PC-9 (cell line): ENCODE data around the gene ARIH2. TPM values are rescaled to one million over a fixed set of nuclear protein-coding genes. Genes with fewer than 3 reads are reported as not detected.

Source experiments
- BruUV-seq: library from RNA; stranded (reverse); fragments of 400-500 nt; replicated peaks from 2 replicates; lab custom pipeline; 2021; lab: Mats Ljungman, UMichigan
- CTCF ChIA-PET: fragments of 300-600 bp; sonication (Branson Sonifier 250); formaldehyde crosslinking; loops from one replicate; lab custom pipeline; 2022; ENCODE audit warnings: antibody characterized with exemption; lab: Charles Lee
- POLR2A ChIA-PET: fragments of 300-600 bp; sonication (Branson Sonifier 250); formaldehyde crosslinking; loops from one replicate; lab custom pipeline; 2022; ENCODE audit warnings: antibody characterized with exemption; ENCODE audit not compliant: unreplicated experiment; lab: Charles Lee
- DNase-seq, 2 experiments: peaks; one replicate each; pipeline versions ENCODE4 v3.0.0 to v3.0.0-alpha.2; 2015 to 2022; ENCODE audit warnings: mixed read lengths in 1 of 2
- H2AFZ ChIP-seq: fragments of 200-600 bp; sonication (generic); 2 replicates; pipeline ENCODE4 v1.8.1; 2017; ENCODE audit warnings: antibody characterized with exemption
- H3F3A ChIP-seq: fragments of 200-600 bp; sonication (generic); 2 replicates; pipeline ENCODE4 v1.8.1; 2017; ENCODE audit warnings: antibody characterized with exemption, mild to moderate bottlenecking, low read depth; ENCODE audit not compliant: insufficient read depth
- H3K27ac ChIP-seq: fragments of 200-600 bp; sonication (generic); 2 replicates; pipeline ENCODE4 v1.6.1; 2016; ENCODE audit warnings: mixed run types
- H3K27me3 ChIP-seq: fragments of 200-600 bp; sonication (generic); 2 replicates; pipeline ENCODE4 v1.6.1; 2016; ENCODE audit warnings: low read depth, mixed run types; ENCODE audit not compliant: insufficient read depth
- H3K36me3 ChIP-seq: fragments of 200-600 bp; sonication (generic); 2 replicates; pipeline ENCODE4 v1.6.1; 2016; ENCODE audit warnings: low read depth, mixed run types
- H3K4me1 ChIP-seq: fragments of 200-600 bp; sonication (generic); replicated peaks from 2 replicates; pipeline ENCODE4 v1.6.1; 2016; ENCODE audit warnings: mixed run types; ENCODE audit not compliant: insufficient read depth
- H3K4me2 ChIP-seq: fragments of 200-600 bp; sonication (generic); 2 replicates; pipeline ENCODE4 v1.6.1; 2017; ENCODE audit warnings: mixed run types
- H3K4me3 ChIP-seq: fragments of 200-600 bp; sonication (generic); 2 replicates; pipeline ENCODE4 v1.6.1; 2016; ENCODE audit warnings: mixed run types
- H3K79me2 ChIP-seq: fragments of 200-600 bp; sonication (generic); 2 replicates; pipeline ENCODE4 v1.6.1; 2017; ENCODE audit warnings: low read depth, mixed run types
- H3K9me2 ChIP-seq: fragments of 200-600 bp; sonication (generic); 2 replicates; pipeline ENCODE4 v1.8.1; 2017; ENCODE audit warnings: mild to moderate bottlenecking; ENCODE audit not compliant: insufficient read depth
- H3K9me3 ChIP-seq: fragments of 200-600 bp; sonication (generic); 2 replicates; pipeline ENCODE4 v1.8.1; 2016; ENCODE audit warnings: low read depth; ENCODE audit not compliant: insufficient read depth
- H4K20me1 ChIP-seq: fragments of 200-600 bp; sonication (generic); 2 replicates; pipeline ENCODE4 v1.8.1; 2017; ENCODE audit not compliant: insufficient read depth
- CTCF ChIP-seq: fragments of 200-600 bp; sonication (generic); conservative IDR thresholded peaks from 2 replicates; pipeline ENCODE4 v1.6.1; 2017; ENCODE audit warnings: mixed run types, antibody characterized with exemption, mild to moderate bottlenecking, moderate library complexity
- EZH2 ChIP-seq: fragments of 200-600 bp; sonication (generic); IDR thresholded peaks from 2 replicates; pipeline ENCODE4 v1.8.0; 2017; ENCODE audit warnings: antibody characterized with exemption, low read depth
- intact Hi-C: fragments of 100-400 bp; cut with micrococcal nuclease; formaldehyde crosslinking; loops from one replicate; pipeline ENCODE4 v1.10.0; 2022; ENCODE audit not compliant: unreplicated experiment
- total RNA-seq: library from RNA; stranded (reverse); gene quantifications from 2 replicates; pipeline ENCODE4 v1.2.3, GENCODE V29; 2021

ARIH2 gene
- total RNA-seq, 1 experiment from 2014 or later = 86.1 TPM

DNA sequence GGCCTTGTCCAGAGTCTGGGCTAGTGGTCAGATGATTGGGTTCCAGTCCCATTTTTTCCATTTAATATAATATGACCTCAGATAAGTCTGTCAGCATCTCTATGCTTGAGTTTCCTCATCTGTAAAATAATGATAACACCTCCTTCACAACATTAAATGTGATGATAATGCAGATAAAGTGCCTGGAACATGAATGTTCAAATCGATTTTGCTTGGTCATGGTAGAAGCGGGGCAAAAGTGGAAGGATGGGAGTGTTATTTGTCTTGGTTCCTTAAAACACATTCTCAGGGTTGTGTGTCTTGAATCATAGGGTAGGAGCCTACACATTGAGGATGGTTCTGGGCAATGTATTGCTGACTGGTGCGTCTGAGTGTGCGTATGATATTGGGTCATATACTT is 16.9 kb downstream of the ARIH2 start:
- ChIA-PET CTCF (interaction anchor here (0.7 kb wide), 1 partner anchor 38 kb away, joined by 4 read pairs; no protein-coding TSS in a partner anchor), POLR2A (no interaction called here)
- Histone ChIP-seq H3F3A (peaks cover 3% of the 10 kb centered on the region; the same call in 1 of the 2 replicates), H3K79me2 (peaks cover 62% of the 10 kb centered on the region), H3K4me3 (no peak overlapping the region), H4K20me1 (peaks cover 28% of the 10 kb centered on the region), H3K36me3 (peaks cover 11% of the 10 kb centered on the region; the same call in 1 of the 2 replicates), H3K9me2 (no peaks in the 10 kb centered on the region), H3K4me1 (no peaks in the 10 kb centered on the region), H3K4me2 (no peak overlapping the region), H2AFZ (no peak overlapping the region), H3K27me3 (no peaks in the 10 kb centered on the region), H3K9me3 (no peaks in the 10 kb centered on the region), H3K27ac (no peak overlapping the region)
- no peak for TF ChIP-seq CTCF
- no peak for TF ChIP-seq EZH2
- DNase-seq = no peak
- no TSS peak for BruUV-seq
- intact Hi-C loops = no loop called here

GRCh38 chr3:48938156-48938555 is 19.5 kb downstream of the ARIH2 start:
- peaks cover 20% of the 10 kb centered on the region; the same call in 1 of the 2 replicates for H4K20me1 ChIP-seq
- no peak overlapping the region for H2AFZ ChIP-seq
- no peaks in the 10 kb centered on the region for H3K9me2 ChIP-seq
- H3F3A ChIP-seq = peaks cover 3% of the 10 kb centered on the region; the same call in 1 of the 2 replicates
- intact Hi-C loops = no loop called here
- H3K27me3 ChIP-seq = no peaks in the 10 kb centered on the region
- CTCF ChIA-PET = no interaction called here
- H3K27ac ChIP-seq = no peak overlapping the region
- H3K79me2 ChIP-seq = peaks cover 41% of the 10 kb centered on the region
- BruUV-seq = no TSS peak
- no peaks in the 10 kb centered on the region for H3K9me3 ChIP-seq
- no peak overlapping the region for H3K4me2 ChIP-seq
- TF ChIP-seq EZH2 = no peak
- no peak for TF ChIP-seq CTCF
- no peaks in the 10 kb centered on the region for H3K4me1 ChIP-seq
- POLR2A ChIA-PET = interaction anchor here (0.6 kb wide), 2 partner anchors 411 to 977 kb away, joined by 4 to 10 read pairs; no protein-coding TSS in a partner anchor
- H3K36me3 ChIP-seq = peaks cover 11% of the 10 kb centered on the region; the same call in 1 of the 2 replicates
- no peak for DNase-seq
- H3K4me3 ChIP-seq = no peak overlapping the region

DNA sequence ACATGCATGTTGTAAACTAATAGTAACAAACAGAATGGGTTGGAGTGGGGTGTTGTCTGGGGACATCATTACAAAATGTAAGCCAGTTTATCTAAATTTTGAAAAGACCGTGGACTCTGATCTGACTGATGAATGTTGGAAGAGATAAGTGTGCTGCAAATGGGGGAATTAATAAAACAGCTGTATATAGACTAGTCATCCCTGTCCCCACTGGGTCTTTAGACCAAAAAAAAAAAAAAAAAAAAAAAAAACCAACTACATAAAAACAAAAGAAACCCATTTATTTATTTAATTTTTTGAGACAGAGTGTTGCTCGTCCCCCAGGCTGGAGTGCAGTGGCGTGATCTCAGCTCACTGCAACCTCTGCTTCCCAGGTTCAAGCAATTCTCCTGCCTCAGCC is 20.0 kb downstream of the ARIH2 start:
- CTCF ChIA-PET = interaction anchor here (0.6 kb wide), 1 partner anchor 108 kb away, joined by 3 read pairs; no protein-coding TSS in a partner anchor
- intact Hi-C loops = no loop called here
- no peak overlapping the region for H3K4me2 ChIP-seq
- no peak overlapping the region for H3K27ac ChIP-seq
- peaks cover 21% of the 10 kb centered on the region; the same call in 1 of the 2 replicates for H4K20me1 ChIP-seq
- H2AFZ ChIP-seq = no peak overlapping the region
- H3K9me2 ChIP-seq = no peaks in the 10 kb centered on the region
- peaks cover 10% of the 10 kb centered on the region; the same call in 1 of the 2 replicates for H3K36me3 ChIP-seq
- BruUV-seq = no TSS peak
- H3K79me2 ChIP-seq = peaks cover 47% of the 10 kb centered on the region
- no peaks in the 10 kb centered on the region for H3K4me1 ChIP-seq
- DNase-seq = no peak
- no peaks in the 10 kb centered on the region for H3K9me3 ChIP-seq
- no peaks in the 10 kb centered on the region for H3K27me3 ChIP-seq
- TF ChIP-seq CTCF = no peak
- no peak for TF ChIP-seq EZH2
- peaks cover 3% of the 10 kb centered on the region; the same call in 1 of the 2 replicates for H3F3A ChIP-seq
- POLR2A ChIA-PET = no interaction called here
- no peak overlapping the region for H3K4me3 ChIP-seq
